DOHH2 (cell line): Measurements from ENCODE around the gene FCN2.

Experiments used
- H3F3A ChIP-seq: fragments of 200-600 bp; sonication (generic), shearing (Covaris generic); 2 replicates; pipeline ENCODE4 v1.6.0; 2016; ENCODE audit warnings: antibody characterized with exemption, mild to moderate bottlenecking; ENCODE audit not compliant: control insufficient read depth, insufficient read depth
- H3K27ac ChIP-seq: fragments of 200-600 bp; sonication (generic); 2 replicates; pipeline ENCODE4 v1.5.1; 2014; ENCODE audit warnings: low read depth, mild to moderate bottlenecking, low read length, moderate library complexity
- H3K27me3 ChIP-seq: fragments of 200-600 bp; sonication (generic); 2 replicates; pipeline ENCODE4 v1.6.1; 2014; ENCODE audit warnings: mild to moderate bottlenecking, low read length, mixed read lengths; ENCODE audit not compliant: control insufficient read depth
- H3K36me3 ChIP-seq: fragments of 200-600 bp; sonication (generic); 2 replicates; pipeline ENCODE4 v1.6.1; 2014; ENCODE audit warnings: mild to moderate bottlenecking, low read length, moderate library complexity, mixed read lengths; ENCODE audit not compliant: control insufficient read depth
- H3K4me1 ChIP-seq: fragments of 200-600 bp; sonication (generic); 2 replicates; pipeline ENCODE4 v1.6.1; 2014; ENCODE audit warnings: mild to moderate bottlenecking, low read length, mixed read lengths; ENCODE audit not compliant: control insufficient read depth
- H3K4me2 ChIP-seq: fragments of 200-600 bp; sonication (generic); 2 replicates; pipeline ENCODE4 v1.6.0; 2014; ENCODE audit warnings: mild to moderate bottlenecking, low read length, moderate library complexity
- H3K4me3 ChIP-seq: fragments of 200-600 bp; sonication (generic); 2 replicates; pipeline ENCODE4 v1.5.1; 2014; ENCODE audit warnings: mild to moderate bottlenecking, low read length, mixed read lengths
- H3K79me2 ChIP-seq: fragments of 200-600 bp; sonication (generic); 2 replicates; pipeline ENCODE4 v1.6.1; 2014; ENCODE audit warnings: mild to moderate bottlenecking, low read length, mixed read lengths; ENCODE audit not compliant: control insufficient read depth
- H3K9me2 ChIP-seq: fragments of 200-600 bp; sonication (generic); replicated peaks from 2 replicates; pipeline ENCODE4 v1.6.1; 2014; ENCODE audit warnings: mild to moderate bottlenecking, low read length, mixed read lengths; ENCODE audit not compliant: control insufficient read depth
- H3K9me3 ChIP-seq: fragments of 200-600 bp; sonication (generic); 2 replicates; pipeline ENCODE4 v1.6.1; 2014; ENCODE audit warnings: antibody characterized with exemption, low read length, mixed read lengths; ENCODE audit not compliant: control insufficient read depth, insufficient read depth
- H4K20me1 ChIP-seq: fragments of 200-600 bp; sonication (generic); 2 replicates; pipeline ENCODE4 v1.6.0; 2014; ENCODE audit warnings: low read depth, mild to moderate bottlenecking, antibody characterized with exemption, low read length, moderate library complexity; ENCODE audit not compliant: control insufficient read depth, insufficient read depth
- CTCF ChIP-seq: fragments of 200-600 bp; sonication (generic); IDR thresholded peaks from one replicate; pipeline ENCODE4 v1.5.1; 2014; ENCODE audit warnings: antibody characterized with exemption, mild to moderate bottlenecking, low read depth, low read length; ENCODE audit not compliant: poor library complexity, severe bottlenecking
- EZH2phosphoT487 ChIP-seq: fragments of 200-600 bp; sonication (generic); IDR thresholded peaks from 2 replicates; pipeline ENCODE4 v1.6.1; 2017; ENCODE audit warnings: borderline replicate concordance, mild to moderate bottlenecking, antibody characterized with exemption, low read length, moderate library complexity, mixed read lengths

FCN2 gene

GRCh38 chr9:134925011-134925511 lies 44.5 kb downstream of the FCN2 start:
- no peaks in the 10 kb centered on the region for H3K27me3 ChIP-seq
- TF ChIP-seq CTCF (no peak), EZH2phosphoT487 (no peak)

GRCh38 chr9:134928436-134929192 lies 48.0 kb downstream of the FCN2 start:
- Histone ChIP-seq H3K4me3 (no peak overlapping the region), H3K9me3 (no peaks in the 10 kb centered on the region), H4K20me1 (no peaks in the 10 kb centered on the region), H3K9me2 (no peaks in the 10 kb centered on the region), H3K27me3 (no peaks in the 10 kb centered on the region), H3F3A (no peaks in the 10 kb centered on the region), H3K36me3 (no peaks in the 10 kb centered on the region), H3K79me2 (no peaks in the 10 kb centered on the region), H3K4me1 (peaks cover 50% of the 10 kb centered on the region), H3K4me2 (peak overlapping the region; percentile 93), H3K27ac (peak overlapping the region; percentile 83; the same call in 1 of the 2 replicates)
- TF ChIP-seq EZH2phosphoT487, result no peak
- TF ChIP-seq CTCF, result no peak

More at GRCh38 chr9:134925011-134925511, 44.5 kb downstream of the FCN2 start:
- H3K36me3 ChIP-seq, result no peaks in the 10 kb centered on the region
- H3K9me2 ChIP-seq, result no peaks in the 10 kb centered on the region
- H3K9me3 ChIP-seq, result no peaks in the 10 kb centered on the region
- no peak overlapping the region for H3K4me2 ChIP-seq
- H3K79me2 ChIP-seq, result no peaks in the 10 kb centered on the region
- no peaks in the 10 kb centered on the region for H4K20me1 ChIP-seq
- no peak overlapping the region for H3K27ac ChIP-seq
- no peak overlapping the region for H3K4me3 ChIP-seq
- no peaks in the 10 kb centered on the region for H3F3A ChIP-seq
- peaks cover 17% of the 10 kb centered on the region for H3K4me1 ChIP-seq

GRCh38 chr9:134929193-134930158 lies 48.9 kb downstream of the FCN2 start:
- H3K27me3 ChIP-seq, result no peaks in the 10 kb centered on the region

More at GRCh38 chr9:134929193-134930158, 48.9 kb downstream of the FCN2 start:
- peak overlapping the region; percentile 55 for H3K4me3 ChIP-seq
- peak overlapping the region; percentile 93 for H3K4me2 ChIP-seq
- H3K4me1 ChIP-seq, result peaks cover 59% of the 10 kb centered on the region
- H4K20me1 ChIP-seq, result no peaks in the 10 kb centered on the region
- no peaks in the 10 kb centered on the region for H3K36me3 ChIP-seq
- peak overlapping the region; percentile 83 for H3K27ac ChIP-seq
- TF ChIP-seq CTCF, result no peak
- no peaks in the 10 kb centered on the region for H3K9me2 ChIP-seq
- no peaks in the 10 kb centered on the region for H3K9me3 ChIP-seq
- H3K79me2 ChIP-seq, result no peaks in the 10 kb centered on the region
- no peaks in the 10 kb centered on the region for H3F3A ChIP-seq
